Stomach (tissue), 9 donors: ENCODE measurements around the gene CACNA1H. TPM values are rescaled to one million over a fixed set of nuclear protein-coding genes. Genes with fewer than 3 reads are reported as not detected.

Source experiments
- DNase-seq, 2 donors: peaks; one replicate each; pipeline versions ENCODE4 v3.0.0 to v3.0.0-alpha.2; 2013 to 2019
- H3K27ac ChIP-seq, 5 donors: fragments of 200-600 bp in 4 of 5; sonication (generic) in 4 of 5; one replicate each; pipeline ENCODE4 v1.5.1; 2013 to 2019; ENCODE audit warnings: mild to moderate bottlenecking in 1 of 5, moderate library complexity in 1 of 5
- H3K27me3 ChIP-seq, 3 donors: fragments of 200-600 bp; sonication (generic); one replicate each; pipeline ENCODE4 v1.5.1; 2017 to 2019; ENCODE audit warnings: mixed run types in 1 of 3
- H3K36me3 ChIP-seq, 4 donors: fragments of 200-600 bp; sonication (generic); 1 replicate in 3 of 4; 2 replicates in 1 of 4; pipeline ENCODE4 v1.5.1; 2016 to 2019
- H3K4me1 ChIP-seq, 4 donors: fragments of 200-600 bp; sonication (generic); one replicate each; pipeline ENCODE4 v1.5.1; 2016 to 2019
- H3K4me3 ChIP-seq, 4 donors: fragments of 200-600 bp; sonication (generic) in 3 of 4; one replicate each; pipeline ENCODE4 v1.5.1; 2016 to 2019; ENCODE audit warnings: mild to moderate bottlenecking in 1 of 4
- H3K9me3 ChIP-seq, 4 donors: fragments of 200-600 bp; sonication (generic); one replicate each; pipeline ENCODE4 v1.5.1; 2016 to 2019
- CTCF ChIP-seq, 7 experiments: fragments of 450-650 bp in 4 of 7; fragments of 200-600 bp in 3 of 7; sonication (generic) in 3 of 7; IDR thresholded peaks; one replicate each; pipeline ENCODE4 v1.5.1; 2016 to 2019; ENCODE audit warnings: antibody characterized with exemption in 7 of 7, control low read depth in 2 of 7, mild to moderate bottlenecking in 1 of 7
- EP300 ChIP-seq: sonication (generic); formaldehyde crosslinking; IDR thresholded peaks from one replicate; pipeline ENCODE4 v1.6.1; 2017; ENCODE audit warnings: antibody characterized with exemption
- POLR2A ChIP-seq, 4 donors: fragments of 450-650 bp; IDR thresholded peaks; one replicate each; pipeline ENCODE4 v1.6.1; 2016; ENCODE audit warnings: antibody characterized with exemption in 4 of 4, control low read depth in 2 of 4, mild to moderate bottlenecking in 1 of 4, moderate library complexity in 1 of 4
- POLR2AphosphoS5 ChIP-seq, 3 donors: sonication (generic); formaldehyde crosslinking; IDR thresholded peaks; one replicate each; pipeline ENCODE4 v1.6.1; 2016; ENCODE audit warnings: antibody characterized with exemption in 3 of 3
- WGBS, 5 donors: extraction: QIAGEN DNeasy Blood & Tissue Kit in 3 of 5; methylation state at CpG; one replicate each; pipeline versions ENCODE4 v1.1.5 to v1.1.7; 2013 to 2018; 5-methylcytosine and 5-hydroxymethylcytosine counted together
- intact Hi-C: fragments of 100-400 bp; cut with DNase I; formaldehyde crosslinking; loops from one replicate; pipeline ENCODE4 v1.15.1; 2023; ENCODE audit warnings: low total_unique reads
- polyA plus RNA-seq, 3 donors: library from polyadenylated mRNA; stranded (reverse); fragments of 200-250 nt; gene quantifications; one replicate each; pipeline ENCODE4 v1.2.3, GENCODE V29; 2013
- total RNA-seq, 5 donors: library from RNA; depleted of rRNA; stranded (reverse); fragments of >200 nt; gene quantifications; one replicate each; pipeline versions ENCODE4 v1.1.0 to v1.2.3, GENCODE V29; 2014 to 2016
- donor health status: healthy with polysubstance abuse.
- donor health status: Bipolar disorder and iron deficiency.
- donor health status: healthy.

Gene CACNA1H
- total and polyA plus RNA-seq, 8 donors: 1.5 to 49.6 (median 19.6) TPM

GRCh38 chr16:1107141-1107540 lies 45.8 kb upstream of the CACNA1H start:
- no peaks in the 10 kb centered on the region for H3K9me3 ChIP-seq
- H3K4me3 ChIP-seq: no peak overlapping the region
- no peak overlapping the region for H3K27ac ChIP-seq
- TF ChIP-seq EP300 (no peak), POLR2AphosphoS5 (IDR thresholded peaks at IDR 0.05) (no peak), CTCF (IDR thresholded peaks at IDR 0.05) (no peak), POLR2A (IDR thresholded peaks at IDR 0.05) (no peak)
- intact Hi-C loops: no loop called here
- no peaks in the 10 kb centered on the region for H3K36me3 ChIP-seq
- H3K27me3 ChIP-seq: peaks cover 0 to 96% (median 56%) of the 10 kb centered on the region in 3 donors
- peaks cover 5 to 22% (median 17%) of the 10 kb centered on the region in 4 donors for H3K4me1 ChIP-seq
- no peak for DNase-seq
- 61 to 100% (median 64%) methylated on average over 4 to 22 of the region's 22 CpGs for WGBS, 5 donors

- no peak overlapping the region for H3K27ac ChIP-seq
- H3K9me3 ChIP-seq: no peaks in the 10 kb centered on the region
- WGBS, 5 donors: 59 to 78% (median 64%) methylated on average over 10 to 12 of the region's 12 CpGs
- peaks cover 0 to 96% (median 56%) of the 10 kb centered on the region in 3 donors for H3K27me3 ChIP-seq
- no peak overlapping the region for H3K4me3 ChIP-seq
- intact Hi-C loops: no loop called here
- DNase-seq: no peak
- H3K4me1 ChIP-seq: peaks cover 5 to 22% (median 17%) of the 10 kb centered on the region in 4 donors
- H3K36me3 ChIP-seq: no peaks in the 10 kb centered on the region
- no peak for TF ChIP-seq CTCF (IDR thresholded peaks at IDR 0.05)
- no peak for TF ChIP-seq EP300
- TF ChIP-seq POLR2AphosphoS5 (IDR thresholded peaks at IDR 0.05): no peak
- no peak for TF ChIP-seq POLR2A (IDR thresholded peaks at IDR 0.05)
These were observed 45.2 kb upstream of the CACNA1H start for GRCh38 chr16:1107731-1108130.

DNA sequence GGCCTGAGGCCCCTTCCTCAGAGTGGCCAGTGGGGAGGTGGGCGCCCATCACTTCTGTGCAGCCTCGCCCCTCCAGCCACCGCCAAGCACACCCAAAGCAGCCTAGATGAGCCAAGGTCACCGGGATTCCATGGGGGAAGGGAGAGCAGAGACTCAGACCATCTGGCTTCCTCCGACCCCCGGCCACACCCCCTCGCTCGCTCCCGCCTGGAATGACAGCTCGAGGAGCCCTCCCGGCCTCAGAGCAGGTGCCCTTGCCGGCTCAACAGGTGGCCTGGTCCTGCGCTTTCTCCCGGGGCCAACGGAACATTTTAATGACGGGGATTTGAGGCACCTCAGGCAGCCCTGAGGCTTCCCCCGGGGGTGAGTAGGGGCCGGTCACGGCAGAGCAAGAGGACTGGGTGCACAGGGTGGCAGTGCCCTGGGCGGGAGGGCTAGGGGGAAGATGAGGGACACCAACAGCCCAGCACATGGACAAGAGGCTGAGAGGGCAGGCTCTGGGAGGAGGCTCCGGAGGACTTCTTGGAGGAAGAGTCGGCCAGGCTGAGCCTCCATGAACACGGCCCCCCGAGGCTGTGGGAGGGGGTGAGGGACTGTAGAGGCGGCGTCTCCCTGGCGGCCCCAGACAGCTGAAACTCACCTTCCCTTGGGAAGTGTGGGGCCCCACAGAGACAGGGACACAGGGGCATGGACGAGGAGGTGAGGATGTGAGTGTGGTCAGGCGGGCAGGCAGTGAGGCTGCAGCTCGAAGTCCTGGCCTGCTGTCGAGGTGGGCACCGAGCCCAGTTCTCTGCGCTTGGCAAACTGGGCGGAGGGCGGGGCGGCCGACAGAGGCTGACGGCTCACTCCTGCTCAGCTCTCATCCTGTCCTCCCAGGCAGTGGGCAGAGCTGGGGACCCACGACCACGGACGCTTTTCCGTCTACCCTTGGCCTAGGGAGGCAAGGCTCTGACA lies 44.3 kb upstream of the CACNA1H start:
- H3K27me3 ChIP-seq: peaks cover 0 to 96% (median 51%) of the 10 kb centered on the region in 3 donors
- H3K4me3 ChIP-seq: no peak overlapping the region
- peak; percentile 68 to 87 for DNase-seq
- intact Hi-C loops: no loop called here
- H3K36me3 ChIP-seq: no peaks in the 10 kb centered on the region
- no peak overlapping the region for H3K27ac ChIP-seq
- TF ChIP-seq EP300 (no peak), POLR2A (IDR thresholded peaks at IDR 0.05) (no peak), CTCF (IDR thresholded peaks at IDR 0.05) (no peak)
- H3K4me1 ChIP-seq: peaks cover 0 to 14% (median 11%) of the 10 kb centered on the region in 4 donors
- no peaks in the 10 kb centered on the region for H3K9me3 ChIP-seq
- WGBS, 5 donors: 25 to 41% (median 27%) methylated on average over 27 to 42 of the region's 42 CpGs

- TF ChIP-seq POLR2A (IDR thresholded peaks at IDR 0.05) (no peak), EP300 (no peak), POLR2AphosphoS5 (IDR thresholded peaks at IDR 0.05) (no peak), CTCF (IDR thresholded peaks at IDR 0.05) (no peak)
- intact Hi-C loops: no loop called here
- Histone ChIP-seq H3K27ac (no peak overlapping the region), H3K36me3 (no peaks in the 10 kb centered on the region), H3K9me3 (no peaks in the 10 kb centered on the region), H3K4me3 (no peak overlapping the region), H3K27me3 (peaks cover 0 to 93% (median 46%) of the 10 kb centered on the region in 3 donors), H3K4me1 (peaks cover 0 to 14% (median 11%) of the 10 kb centered on the region in 4 donors)
- no peak for DNase-seq
- WGBS, 5 donors: 56 to 71% (median 61%) methylated on average over 19 of the region's 19 CpGs
These were observed 43.3 kb upstream of the CACNA1H start for GRCh38 chr16:1109648-1110047.
